ENCODE measurements around the gene CARNS1. TPM values are rescaled to one million over a fixed set of nuclear protein-coding genes. Genes with fewer than 3 reads are reported as not detected.

CARNS1 gene
- total RNA-seq, 1 experiment from 2014 or later = 1.1 TPM

GRCh38 chr11:67468759-67469507 lies 53.5 kb downstream of the CARNS1 start, which contains the start of gene TMEM134:
TMEM134 (minus strand) TSS chr11:67469251; CDS start chr11:67469192, 59 bp downstream.
- H3K27me3 ChIP-seq (ENCODE audit: insufficient read depth, low read length) = peaks cover 3% of the 10 kb centered on the region; the same call in 1 of the 2 replicates
- DNase-seq = peak; percentile 94
- H4K91ac ChIP-seq (ENCODE audit: insufficient read length, low read depth, low read length) = no peak within 1 kb of the TSS
- H4K20me1 ChIP-seq (ENCODE audit: control insufficient read depth, insufficient read depth, insufficient read length) = no peaks in the 10 kb centered on the region
- no peak within 1 kb of the TSS for H2AFZ ChIP-seq (ENCODE audit: low read length)
- H3K36me3 Mint-ChIP-seq (ENCODE audit: insufficient read depth in 1 of 3, low read depth in 3 of 3) = peaks cover 0 to 4% (median 0%) of the 10 kb centered on the region in 3 experiments; a peak in 2 of 7 replicates
- H3K56ac ChIP-seq (ENCODE audit: insufficient read length, low read depth, low read length) = no peak within 1 kb of the TSS
- peak; percentile 55 for TF ChIP-seq CTCF (conservative IDR thresholded peaks at IDR 0.05)
- H2BK12ac ChIP-seq (ENCODE audit: insufficient read length, low read depth, low read length) = no peak within 1 kb of the TSS
- H3K79me1 ChIP-seq (ENCODE audit: insufficient read depth, low read depth, low read length, poor library complexity, severe bottlenecking) = no peaks in the 10 kb centered on the region
- H3K27ac Mint-ChIP-seq = peak within 1 kb of the TSS; percentile 63 to 95 (median 80); a peak in 5 of 7 replicates
- H2AK5ac ChIP-seq (ENCODE audit: insufficient read length, low read length) = no peak within 1 kb of the TSS
- H3K79me2 ChIP-seq (ENCODE audit: insufficient read depth, low read length) = no peaks in the 10 kb centered on the region
- no peak within 1 kb of the TSS for H3K23ac ChIP-seq (ENCODE audit: insufficient read length, low read depth, low read length)
- no peak within 1 kb of the TSS for H3K4ac ChIP-seq (ENCODE audit: low read depth, low read length)
- peak within 1 kb of the TSS; percentile 87 to 90 for H3K4me3 Mint-ChIP-seq
- no peak within 1 kb of the TSS for H3K27ac ChIP-seq (ENCODE audit: insufficient read length, low read depth, low read length)
- no CpG with 5 or more reads among the region's 76 CpGs for WGBS (ENCODE audit: extremely low coverage, insufficient read length, low lambda C conversion rate)
- H2BK120ac ChIP-seq (ENCODE audit: low read depth, low read length, poor library complexity, severe bottlenecking) = no peak within 1 kb of the TSS
- H3K14ac ChIP-seq (ENCODE audit: insufficient read depth, low read length) = peak within 1 kb of the TSS; percentile 78; the same call in 1 of the 2 replicates
- no peak within 1 kb of the TSS for H4K8ac ChIP-seq (replicated peaks; ENCODE audit: insufficient read length, low read depth, low read length)
- H3K9me3 ChIP-seq (ENCODE audit: control insufficient read depth, low read depth, low read length) = no peaks in the 10 kb centered on the region
- peak within 1 kb of the TSS; percentile 84 for H3K18ac ChIP-seq (ENCODE audit: insufficient read length, low read depth, low read length)
- peaks cover 9% of the 10 kb centered on the region for H3K27me3 Mint-ChIP-seq (ENCODE audit: low read depth)
- peak within 1 kb of the TSS; percentile 43 for H3K9ac ChIP-seq (ENCODE audit: extremely low read depth, insufficient read length, low read length)
- no peak within 1 kb of the TSS for H2BK15ac ChIP-seq (ENCODE audit: low read depth, low read length)
- H2BK5ac ChIP-seq (ENCODE audit: insufficient read length, low read length) = no peak within 1 kb of the TSS
- peak within 1 kb of the TSS; percentile 67 for H3K4me2 ChIP-seq (ENCODE audit: insufficient read depth, insufficient read length, low read length)
- H3K9me3 Mint-ChIP-seq = no peaks in the 10 kb centered on the region
- H3T11ph ChIP-seq (ENCODE audit: low read length) = no peak within 1 kb of the TSS
- no peak within 1 kb of the TSS for H2BK20ac ChIP-seq (ENCODE audit: low read depth, low read length, poor library complexity, severe bottlenecking)
- H3K23me2 ChIP-seq (ENCODE audit: insufficient read length, low read depth, low read length, poor library complexity, severe bottlenecking) = peaks cover 12% of the 10 kb centered on the region
- H3K4me1 ChIP-seq (ENCODE audit: insufficient read depth, low read length) = no peaks in the 10 kb centered on the region; the same call in 1 of the 2 replicates
- H4K5ac ChIP-seq (ENCODE audit: insufficient read length, low read depth, low read length) = no peak within 1 kb of the TSS
- peaks cover 20 to 25% of the 10 kb centered on the region in 2 experiments for H3K4me1 Mint-ChIP-seq
